ENCODE results near the gene INPP5K. TPM values are rescaled to one million over a fixed set of nuclear protein-coding genes. Genes with fewer than 3 reads are reported as not detected.

INPP5K gene
- total and polyA plus RNA-seq, 2 of the 4 experiments (the other 2 are of a cell fraction) = 14.9 to 17.4 TPM

GRCh38 chr17:1462164-1463112 is 54.0 kb downstream of the INPP5K start:
- no peak overlapping the region for H4K91ac ChIP-seq (ENCODE audit: insufficient read depth, low read depth, low read length)
- no peak overlapping the region for H3K4me3 ChIP-seq (ENCODE audit: insufficient read depth, low read depth, low read length)
- H3K4me1 ChIP-seq (ENCODE audit: control insufficient read depth, insufficient read depth, low read length) = peaks cover 2% of the 10 kb centered on the region; the same call in 1 of the 2 replicates
- H4K5ac ChIP-seq (ENCODE audit: low read depth, low read length) = no peak overlapping the region
- H2AK5ac ChIP-seq (ENCODE audit: low read depth, low read length) = no peak overlapping the region
- no peak overlapping the region for H3K56ac ChIP-seq (ENCODE audit: extremely low read depth, insufficient read depth, low read length)
- no peak overlapping the region for H3K9ac ChIP-seq (ENCODE audit: low read depth, low read length)
- BruUV-seq (replicated peaks) = no TSS peak
- WGBS, 2 experiments (ENCODE audit: extremely low coverage in 2 of 2, insufficient read length in 1 of 2) = 76% methylated on average over 11 of the region's 33 CpGs; no CpG with 5 or more reads in 1 of the 2 experiments
- no peak overlapping the region for H3K27ac ChIP-seq (ENCODE audit: insufficient read depth, low read length)
- H4K20me1 ChIP-seq (ENCODE audit: insufficient read depth, low read length) = peaks cover 2% of the 10 kb centered on the region
- H2AFZ ChIP-seq (replicated peaks; ENCODE audit: low read length, poor library complexity) = no peak overlapping the region
- no peak overlapping the region for H4K8ac ChIP-seq (ENCODE audit: low read depth in 2 of 2, low read length in 2 of 2)
- POLR2A ChIA-PET (ENCODE audit: unreplicated experiment) = interaction anchor here (0.7 kb wide), 1 partner anchor 91 kb away, joined by 3 read pairs; no protein-coding TSS in a partner anchor
- H2BK15ac ChIP-seq (ENCODE audit: low read depth, low read length) = no peak overlapping the region
- intact Hi-C loops (cut with micrococcal nuclease) (no loop called here), in situ Hi-C loops (cut with MboI; ENCODE audit: low sequenced_read_pairs) (no loop called here), dilution Hi-C loops (cut with HindIII; ENCODE audit: low sequenced_read_pairs, unreplicated experiment) (no loop called here)
- H3K4ac ChIP-seq (ENCODE audit: low read depth, low read length) = no peak overlapping the region
- peaks cover 42% of the 10 kb centered on the region for H3K36me3 ChIP-seq (ENCODE audit: control insufficient read depth, insufficient read depth, low read length)
- H2AK9ac ChIP-seq (replicated peaks; ENCODE audit: low read depth, low read length, poor library complexity) = no peak overlapping the region
- no peaks in the 10 kb centered on the region for H3K9me3 ChIP-seq (ENCODE audit: control insufficient read depth, insufficient read depth, low read length)
- H3K4me2 ChIP-seq (ENCODE audit: low read depth, low read length) = no peak overlapping the region
- H3K9me1 ChIP-seq (ENCODE audit: insufficient read depth, low read length) = peaks cover 13% of the 10 kb centered on the region; the same call in 1 of the 2 replicates
- CTCF ChIA-PET = interaction anchor here (0.7 kb wide), 1 partner anchor 98 kb away, joined by 3 read pairs; no protein-coding TSS in a partner anchor
- H3K27me3 ChIP-seq (ENCODE audit: control insufficient read depth, insufficient read depth, low read length) = no peaks in the 10 kb centered on the region
- no peak overlapping the region for H3K18ac ChIP-seq (ENCODE audit: low read depth, low read length)
- H3K23ac ChIP-seq (ENCODE audit: low read depth, low read length) = no peak overlapping the region
- H2BK5ac ChIP-seq (ENCODE audit: low read depth, low read length, poor library complexity, severe bottlenecking) = no peak overlapping the region
- H3K79me1 ChIP-seq (ENCODE audit: low read depth in 1 of 2, low read length in 2 of 2) = peaks cover 0 to 22% of the 10 kb centered on the region in 2 experiments; a peak in 1 of 4 replicates
- DNase-seq (no peak), ATAC-seq (ENCODE audit: low read depth) (no peak)
- no peak overlapping the region for H3K14ac ChIP-seq (replicated peaks; ENCODE audit: low read depth, low read length)
- no peak overlapping the region for H2BK120ac ChIP-seq (ENCODE audit: low read depth, low read length)
- H2BK20ac ChIP-seq (ENCODE audit: low read depth, low read length) = no peak overlapping the region
- no peak for TF ChIP-seq POLR2A (IDR thresholded peaks at IDR 0.05; ENCODE audit: low read depth, low read length)
- TF ChIP-seq ELK1 (IDR thresholded peaks at IDR 0.05; ENCODE audit: borderline replicate concordance, low read depth, low read length) = no peak
- no peak for TF ChIP-seq RAD21 (IDR thresholded peaks at IDR 0.05; ENCODE audit: low read length)
- TF ChIP-seq, protein P1, sequence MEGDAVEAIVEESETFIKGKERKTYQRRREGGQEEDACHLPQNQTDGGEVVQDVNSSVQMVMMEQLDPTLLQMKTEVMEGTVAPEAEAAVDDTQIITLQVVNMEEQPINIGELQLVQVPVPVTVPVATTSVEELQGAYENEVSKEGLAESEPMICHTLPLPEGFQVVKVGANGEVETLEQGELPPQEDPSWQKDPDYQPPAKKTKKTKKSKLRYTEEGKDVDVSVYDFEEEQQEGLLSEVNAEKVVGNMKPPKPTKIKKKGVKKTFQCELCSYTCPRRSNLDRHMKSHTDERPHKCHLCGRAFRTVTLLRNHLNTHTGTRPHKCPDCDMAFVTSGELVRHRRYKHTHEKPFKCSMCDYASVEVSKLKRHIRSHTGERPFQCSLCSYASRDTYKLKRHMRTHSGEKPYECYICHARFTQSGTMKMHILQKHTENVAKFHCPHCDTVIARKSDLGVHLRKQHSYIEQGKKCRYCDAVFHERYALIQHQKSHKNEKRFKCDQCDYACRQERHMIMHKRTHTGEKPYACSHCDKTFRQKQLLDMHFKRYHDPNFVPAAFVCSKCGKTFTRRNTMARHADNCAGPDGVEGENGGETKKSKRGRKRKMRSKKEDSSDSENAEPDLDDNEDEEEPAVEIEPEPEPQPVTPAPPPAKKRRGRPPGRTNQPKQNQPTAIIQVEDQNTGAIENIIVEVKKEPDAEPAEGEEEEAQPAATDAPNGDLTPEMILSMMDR (conservative IDR thresholded peaks at IDR 0.05; ENCODE audit: low read depth, low read length) = no peak
- TF ChIP-seq MAFK (IDR thresholded peaks at IDR 0.05; ENCODE audit: low read depth, low read length) = no peak
- TF ChIP-seq MXI1 (IDR thresholded peaks at IDR 0.05; ENCODE audit: borderline replicate concordance, low read depth, low read length) = no peak

Data from IMR-90 (cell line).